Kidney (tissue), 14 donors: ENCODE results near the gene TCF19. TPM values are rescaled to one million over a fixed set of nuclear protein-coding genes. Genes with fewer than 3 reads are reported as not detected.

ENCODE experiments used
- DNase-seq, 5 donors: peaks; one replicate each; pipeline ENCODE4 v3.0.0-alpha.2; 2013 to 2020
- FAIRE-seq: peaks from 2 replicates; lab custom pipeline; 2012; peaks lifted over from hg19 to GRCh38; lab: Jason Lieb, UNC
- H3K27ac ChIP-seq, 2 donors: one replicate each; pipeline ENCODE4 v1.7.0; 2013; ENCODE audit warnings: low read depth in 2 of 2, low read length in 2 of 2, inconsistent platforms in 1 of 2
- H3K27me3 ChIP-seq: one replicate; pipeline ENCODE4 v1.7.1; 2013; ENCODE audit warnings: low read length, inconsistent platforms; ENCODE audit not compliant: control insufficient read depth, insufficient read depth
- H3K36me3 ChIP-seq, 3 donors: one replicate each; pipeline versions ENCODE4 v1.7.0 to v1.7.1; 2013; ENCODE audit warnings: low read length in 3 of 3, control low read depth in 1 of 3, inconsistent platforms in 1 of 3; ENCODE audit not compliant: insufficient read depth in 3 of 3, control insufficient read depth in 2 of 3
- H3K4me1 ChIP-seq, 3 donors: one replicate each; pipeline versions ENCODE4 v1.7.0 to v1.7.1; 2013; ENCODE audit warnings: low read length in 3 of 3, inconsistent platforms in 1 of 3, low read depth in 1 of 3; ENCODE audit not compliant: control insufficient read depth in 2 of 3, insufficient read depth in 2 of 3
- H3K4me3 ChIP-seq, 3 donors: one replicate each; pipeline versions ENCODE4 v1.7.0 to v1.8.1; 2013; ENCODE audit warnings: low read length in 3 of 3, control low read depth in 1 of 3, inconsistent platforms in 1 of 3
- H3K9ac ChIP-seq, 3 donors: one replicate each; pipeline versions ENCODE4 v1.7.0 to v1.7.1; 2013; ENCODE audit warnings: low read length in 3 of 3, control low read depth in 1 of 3, inconsistent platforms in 1 of 3
- H3K9me3 ChIP-seq, 3 donors: one replicate each; pipeline versions ENCODE4 v1.7.0 to v1.7.1; 2013; ENCODE audit warnings: low read length in 3 of 3, control low read depth in 1 of 3, inconsistent platforms in 1 of 3; ENCODE audit not compliant: control insufficient read depth in 2 of 3, insufficient read depth in 1 of 3
- intact Hi-C: fragments of 100-400 bp; cut with DNase I; formaldehyde crosslinking; loops from one replicate; pipeline ENCODE4 v1.11.1; 2022
- polyA plus RNA-seq: library from polyadenylated mRNA; stranded (reverse); fragments of 350-450 nt; fragmentation: Illumina TruSeq; extraction: RNeasy Lipid Tissue Mini Kit (QIAGEN cat#74804); gene quantifications from one replicate; pipeline ENCODE4 v1.2.3, GENCODE V29; 2014; ENCODE audit warnings: low read depth, low replicate concordance; ENCODE audit not compliant: insufficient read depth
- total RNA-seq: library from RNA; stranded (reverse); fragmentation: NEBNext Ultra II Directional; extraction: Animal tissue kit (Norgen Biotek cat#: 25700); gene quantifications from one replicate; pipeline ENCODE4 v1.2.1, GENCODE V29; 2021
- TF ChIP-seq, protein P1 (sequence below): IDR thresholded peaks from 3 replicates; pipeline ENCODE4 v1.5.1; 2012; ENCODE audit warnings: mild to moderate bottlenecking, moderate library complexity, borderline replicate concordance; ENCODE audit not compliant: insufficient read depth; ENCODE audit errors: extremely low read depth
- donor health status: control.
- donor health status: control.
- donor health status: control.
- donor health status: control.
- donor health status: control.
- donor health status: DM: yes; HTN: yes; CAD: no.
- donor health status: Normal renal cell carcinoma (clear cell type).

The TCF19 gene
- total and polyA plus RNA-seq, 2 donors from 2014 or later: 5.1 to 7.1 TPM

DNA sequence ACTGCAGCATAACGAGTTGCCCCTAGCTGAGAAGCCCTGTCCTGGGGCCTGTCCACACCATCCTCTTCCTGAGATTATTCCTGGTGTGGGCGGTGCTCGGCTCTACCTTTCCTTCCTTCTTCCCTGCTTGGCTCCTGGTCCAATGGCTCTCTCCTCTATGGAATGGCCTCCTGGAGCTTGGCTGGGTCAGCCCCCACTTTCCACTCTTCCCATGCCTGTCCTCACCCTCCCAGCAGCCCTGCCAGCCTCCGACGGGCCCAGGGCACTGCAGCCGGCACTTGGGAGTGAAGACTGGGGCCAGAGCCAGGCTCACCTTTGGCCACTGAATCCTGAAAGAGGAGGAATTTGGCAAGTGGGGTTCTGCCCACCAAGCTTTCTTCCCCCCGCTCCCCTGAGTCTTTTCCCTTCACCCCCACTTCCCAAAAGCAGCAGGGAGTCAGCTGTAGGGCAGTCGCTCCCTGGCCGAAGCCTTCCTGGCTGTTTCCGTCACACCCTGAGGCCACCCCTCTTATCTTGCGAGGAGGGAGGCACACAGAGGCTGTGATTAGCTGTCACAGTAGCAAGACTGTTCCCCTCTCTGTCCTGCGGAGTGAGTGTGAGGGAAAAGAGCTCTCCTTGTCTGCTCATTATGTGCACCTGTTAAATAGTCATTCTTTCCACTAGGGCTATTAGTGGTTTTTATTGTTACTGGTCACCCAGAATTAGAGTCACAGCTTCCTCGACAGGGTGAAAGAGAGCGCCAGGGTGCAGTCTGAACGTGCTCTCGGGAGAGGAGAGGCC, 31.8 kb upstream of the TCF19 start:
- no peak overlapping the region for H3K27ac ChIP-seq
- no peaks in the 10 kb centered on the region for H3K36me3 ChIP-seq
- no peak for DNase-seq
- peaks cover 0 to 11% (median 0%) of the 10 kb centered on the region in 3 donors for H3K4me1 ChIP-seq
- TF ChIP-seq, protein P1, sequence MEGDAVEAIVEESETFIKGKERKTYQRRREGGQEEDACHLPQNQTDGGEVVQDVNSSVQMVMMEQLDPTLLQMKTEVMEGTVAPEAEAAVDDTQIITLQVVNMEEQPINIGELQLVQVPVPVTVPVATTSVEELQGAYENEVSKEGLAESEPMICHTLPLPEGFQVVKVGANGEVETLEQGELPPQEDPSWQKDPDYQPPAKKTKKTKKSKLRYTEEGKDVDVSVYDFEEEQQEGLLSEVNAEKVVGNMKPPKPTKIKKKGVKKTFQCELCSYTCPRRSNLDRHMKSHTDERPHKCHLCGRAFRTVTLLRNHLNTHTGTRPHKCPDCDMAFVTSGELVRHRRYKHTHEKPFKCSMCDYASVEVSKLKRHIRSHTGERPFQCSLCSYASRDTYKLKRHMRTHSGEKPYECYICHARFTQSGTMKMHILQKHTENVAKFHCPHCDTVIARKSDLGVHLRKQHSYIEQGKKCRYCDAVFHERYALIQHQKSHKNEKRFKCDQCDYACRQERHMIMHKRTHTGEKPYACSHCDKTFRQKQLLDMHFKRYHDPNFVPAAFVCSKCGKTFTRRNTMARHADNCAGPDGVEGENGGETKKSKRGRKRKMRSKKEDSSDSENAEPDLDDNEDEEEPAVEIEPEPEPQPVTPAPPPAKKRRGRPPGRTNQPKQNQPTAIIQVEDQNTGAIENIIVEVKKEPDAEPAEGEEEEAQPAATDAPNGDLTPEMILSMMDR: no peak
- intact Hi-C loops: no loop called here
- FAIRE-seq: no peak
- no peaks in the 10 kb centered on the region for H3K9me3 ChIP-seq
- no peak overlapping the region for H3K4me3 ChIP-seq
- no peaks in the 10 kb centered on the region for H3K27me3 ChIP-seq
- no peak overlapping the region for H3K9ac ChIP-seq

DNA sequence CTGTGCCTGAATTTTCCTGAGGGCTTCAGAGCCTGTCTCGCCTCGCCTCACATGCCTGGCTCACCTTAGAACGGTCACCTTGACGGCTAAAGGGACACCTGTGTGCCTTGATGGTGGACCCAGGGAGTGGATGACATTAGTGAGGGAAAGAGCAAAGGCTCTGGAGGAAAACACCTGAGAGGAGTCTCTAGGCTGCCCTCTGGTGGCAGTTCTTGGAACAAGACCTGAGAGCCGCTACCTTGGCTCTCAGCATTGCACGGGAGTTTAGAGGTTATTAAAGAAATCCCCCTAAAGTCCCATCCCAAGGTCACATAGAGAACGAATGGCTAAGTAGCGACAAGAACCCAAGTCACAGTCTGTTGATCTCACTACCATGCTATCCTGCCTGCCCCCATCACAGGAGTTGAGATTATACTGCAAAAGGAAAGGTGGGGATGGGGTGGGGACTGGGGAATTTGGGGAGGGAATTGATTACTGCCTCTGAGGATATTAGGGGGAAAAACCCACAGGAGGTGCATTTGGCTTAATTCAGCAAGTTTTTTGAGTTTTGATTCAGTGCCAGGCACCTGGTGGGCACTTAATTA, 30.2 kb upstream of the TCF19 start:
- H3K27ac ChIP-seq: no peak overlapping the region
- TF ChIP-seq, protein P1: peak; percentile 61
- DNase-seq: peak in 4 of 5 donors; percentile 61 to 74 (median 66)
- no peaks in the 10 kb centered on the region for H3K9me3 ChIP-seq
- H3K36me3 ChIP-seq: no peaks in the 10 kb centered on the region
- H3K9ac ChIP-seq: no peak overlapping the region
- intact Hi-C loops: no loop called here
- H3K4me3 ChIP-seq: no peak overlapping the region
- no peaks in the 10 kb centered on the region for H3K27me3 ChIP-seq
- FAIRE-seq: no peak
- H3K4me1 ChIP-seq: peaks cover 0 to 1% (median 0%) of the 10 kb centered on the region in 3 donors

DNA sequence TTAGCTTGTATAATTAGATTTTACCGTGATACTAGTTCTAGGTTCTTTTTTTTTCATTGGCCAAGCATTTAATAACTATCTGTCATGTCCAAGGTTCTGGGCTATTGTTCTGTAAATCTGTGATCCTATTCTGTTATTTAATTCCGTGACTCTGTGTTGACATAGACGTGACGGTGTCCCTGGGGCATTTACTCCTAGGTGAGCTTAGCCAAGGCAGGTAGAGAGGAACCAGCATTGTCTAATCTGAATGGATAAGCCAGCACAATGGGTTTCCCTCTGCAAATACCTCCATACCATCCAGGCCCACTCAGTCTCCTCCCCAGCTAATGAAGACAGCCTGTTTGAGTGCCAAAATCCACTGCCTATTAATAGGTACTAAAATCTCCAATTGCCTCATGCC, 29.3 kb upstream of the TCF19 start:
- TF ChIP-seq, protein P1: no peak
- Histone ChIP-seq H3K27ac (no peak overlapping the region), H3K27me3 (no peaks in the 10 kb centered on the region), H3K36me3 (no peaks in the 10 kb centered on the region), H3K9me3 (no peaks in the 10 kb centered on the region), H3K9ac (no peak overlapping the region), H3K4me1 (no peaks in the 10 kb centered on the region), H3K4me3 (no peak overlapping the region)
- DNase-seq (no peak), FAIRE-seq (no peak)
- intact Hi-C loops: no loop called here
